ES-I3 (cell line): ENCODE results near the gene ATRAID.

Experiments
- H3K36me3 ChIP-seq: 2 replicates; pipeline ENCODE4 v1.6.1; 2013; ENCODE audit warnings: mild to moderate bottlenecking, low read length, control low read depth, moderate library complexity; ENCODE audit not compliant: insufficient read depth
- H3K4me1 ChIP-seq: 2 replicates; pipeline ENCODE4 v1.6.1; 2013; ENCODE audit warnings: mild to moderate bottlenecking, control low read depth, low read length; ENCODE audit not compliant: insufficient read depth
- H3K9ac ChIP-seq: 2 replicates; pipeline ENCODE4 v1.6.1; 2013; ENCODE audit warnings: low read depth, mild to moderate bottlenecking, low read length, moderate library complexity
- H3K9me3 ChIP-seq: 2 replicates; pipeline ENCODE4 v1.6.1; 2013; ENCODE audit warnings: mild to moderate bottlenecking, low read length, moderate library complexity; ENCODE audit not compliant: control insufficient read depth, insufficient read depth

ATRAID gene

GRCh38 chr2:27221166-27221565 lies 9.3 kb downstream of the ATRAID start:
- H3K9me3 ChIP-seq: no peaks in the 10 kb centered on the region
- H3K36me3 ChIP-seq: peaks cover 41% of the 10 kb centered on the region
- 0 out of 2 replicates have a peak, but pooled peaks cover 7% of the 10 kb centered on the region for H3K4me1 ChIP-seq
- H3K9ac ChIP-seq: no peak overlapping the region

- no peak overlapping the region for H3K9ac ChIP-seq
- 0 out of 2 replicates have a peak, but pooled peaks cover 7% of the 10 kb centered on the region for H3K4me1 ChIP-seq
- peaks cover 47% of the 10 kb centered on the region for H3K36me3 ChIP-seq
- H3K9me3 ChIP-seq: no peaks in the 10 kb centered on the region
Observed at GRCh38 chr2:27222407-27222806, 10.6 kb downstream of the ATRAID start.

- Histone ChIP-seq H3K4me1 (0 out of 2 replicates have a peak, but pooled peaks cover 1% of the 10 kb centered on the region), H3K36me3 (peaks cover 45% of the 10 kb centered on the region), H3K9me3 (no peaks in the 10 kb centered on the region), H3K9ac (no peak overlapping the region)
Observed at GRCh38 chr2:27223416-27223815, 11.6 kb downstream of the ATRAID start.

GRCh38 chr2:27225526-27225925 lies 13.7 kb downstream of the ATRAID start:
- Histone ChIP-seq H3K9ac (no peak overlapping the region), H3K36me3 (peaks cover 32% of the 10 kb centered on the region), H3K9me3 (no peaks in the 10 kb centered on the region)

GRCh38 chr2:27227501-27227900 lies 15.7 kb downstream of the ATRAID start:
- Histone ChIP-seq H3K9ac (no peak overlapping the region), H3K4me1 (no peaks in the 10 kb centered on the region), H3K36me3 (peaks cover 41% of the 10 kb centered on the region), H3K9me3 (no peaks in the 10 kb centered on the region)

More at GRCh38 chr2:27225526-27225925, 13.7 kb downstream of the ATRAID start:
- H3K4me1 ChIP-seq: no peaks in the 10 kb centered on the region

GRCh38 chr2:27231921-27232320 lies 20.1 kb downstream of the ATRAID start:
- H3K4me1 ChIP-seq: no peaks in the 10 kb centered on the region
- no peaks in the 10 kb centered on the region for H3K9me3 ChIP-seq
- peaks cover 46% of the 10 kb centered on the region for H3K36me3 ChIP-seq
- H3K9ac ChIP-seq: no peak overlapping the region

GRCh38 chr2:27233341-27233740 lies 21.5 kb downstream of the ATRAID start:
- peaks cover 47% of the 10 kb centered on the region for H3K36me3 ChIP-seq
- H3K4me1 ChIP-seq: no peaks in the 10 kb centered on the region
- H3K9ac ChIP-seq: no peak overlapping the region
- H3K9me3 ChIP-seq: no peaks in the 10 kb centered on the region

GRCh38 chr2:27236136-27236535 lies 24.3 kb downstream of the ATRAID start:
- Histone ChIP-seq H3K36me3 (peaks cover 66% of the 10 kb centered on the region), H3K4me1 (no peaks in the 10 kb centered on the region), H3K9ac (no peak overlapping the region), H3K9me3 (no peaks in the 10 kb centered on the region)

- Histone ChIP-seq H3K36me3 (peaks cover 61% of the 10 kb centered on the region), H3K4me1 (no peaks in the 10 kb centered on the region), H3K9me3 (no peaks in the 10 kb centered on the region), H3K9ac (no peak overlapping the region)
Observed at GRCh38 chr2:27236626-27237025, 24.8 kb downstream of the ATRAID start.

GRCh38 chr2:27237341-27237945 lies 25.6 kb downstream of the ATRAID start:
- no peak overlapping the region for H3K9ac ChIP-seq
- H3K36me3 ChIP-seq: peaks cover 60% of the 10 kb centered on the region
- H3K4me1 ChIP-seq: no peaks in the 10 kb centered on the region
- H3K9me3 ChIP-seq: no peaks in the 10 kb centered on the region

- Histone ChIP-seq H3K4me1 (no peaks in the 10 kb centered on the region), H3K9ac (no peak overlapping the region), H3K9me3 (no peaks in the 10 kb centered on the region), H3K36me3 (peaks cover 61% of the 10 kb centered on the region)
Observed at GRCh38 chr2:27238976-27239375, 27.1 kb downstream of the ATRAID start.

- Histone ChIP-seq H3K4me1 (no peaks in the 10 kb centered on the region), H3K9ac (no peak overlapping the region), H3K9me3 (no peaks in the 10 kb centered on the region), H3K36me3 (peaks cover 55% of the 10 kb centered on the region)
Observed at GRCh38 chr2:27240406-27240805, 28.6 kb downstream of the ATRAID start.

GRCh38 chr2:27241761-27242613 lies 30.1 kb downstream of the ATRAID start:
- Histone ChIP-seq H3K4me1 (no peaks in the 10 kb centered on the region), H3K36me3 (peaks cover 40% of the 10 kb centered on the region), H3K9ac (no peak overlapping the region), H3K9me3 (no peaks in the 10 kb centered on the region)

GRCh38 chr2:27242614-27242951 lies 30.7 kb downstream of the ATRAID start:
- Histone ChIP-seq H3K4me1 (no peaks in the 10 kb centered on the region), H3K36me3 (peaks cover 35% of the 10 kb centered on the region), H3K9ac (no peak overlapping the region), H3K9me3 (no peaks in the 10 kb centered on the region)
